Medulla oblongata (tissue), 1 donor: ENCODE results near the gene PCLO.
"Not testable (repeated sequence)": the region's sequence is repeated elsewhere in the genome, so short reads cannot be mapped to it uniquely, and the experiment has no call there.

Source experiments
- DNase-seq: peaks from one replicate; pipeline ENCODE4 v3.0.0-alpha.2; 2015; ENCODE audit errors: extremely low spot score

The PCLO gene

GRCh38 chr7:82964150-82964882, 198.4 kb downstream of the PCLO start:
- DNase-seq, result no peak

DNA sequence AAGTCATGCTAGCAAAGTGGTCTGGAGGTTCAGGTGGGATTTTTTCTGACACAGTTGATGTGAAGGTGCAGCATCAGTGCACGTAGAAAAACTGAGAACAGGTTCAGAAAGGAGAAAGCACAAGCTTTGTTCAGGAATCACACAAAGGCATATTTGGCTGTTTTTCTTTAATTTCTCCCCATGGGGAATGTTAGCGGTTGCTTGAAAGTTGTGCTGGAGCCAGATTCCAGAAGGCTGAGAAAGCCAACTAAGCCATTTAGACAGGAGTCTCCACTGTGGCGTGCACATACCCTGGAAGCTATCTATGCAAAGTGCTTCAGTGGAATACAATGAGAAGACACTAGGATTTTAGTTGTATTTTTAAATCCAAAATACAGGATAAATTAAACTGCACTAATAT, 201.4 kb downstream of the PCLO start:
- DNase-seq, result no peak

GRCh38 chr7:82959528-82959927, 203.2 kb downstream of the PCLO start:
- DNase-seq, result no peak

- no peak for DNase-seq
These were observed 205.2 kb downstream of the PCLO start for GRCh38 chr7:82957521-82957920.

DNA sequence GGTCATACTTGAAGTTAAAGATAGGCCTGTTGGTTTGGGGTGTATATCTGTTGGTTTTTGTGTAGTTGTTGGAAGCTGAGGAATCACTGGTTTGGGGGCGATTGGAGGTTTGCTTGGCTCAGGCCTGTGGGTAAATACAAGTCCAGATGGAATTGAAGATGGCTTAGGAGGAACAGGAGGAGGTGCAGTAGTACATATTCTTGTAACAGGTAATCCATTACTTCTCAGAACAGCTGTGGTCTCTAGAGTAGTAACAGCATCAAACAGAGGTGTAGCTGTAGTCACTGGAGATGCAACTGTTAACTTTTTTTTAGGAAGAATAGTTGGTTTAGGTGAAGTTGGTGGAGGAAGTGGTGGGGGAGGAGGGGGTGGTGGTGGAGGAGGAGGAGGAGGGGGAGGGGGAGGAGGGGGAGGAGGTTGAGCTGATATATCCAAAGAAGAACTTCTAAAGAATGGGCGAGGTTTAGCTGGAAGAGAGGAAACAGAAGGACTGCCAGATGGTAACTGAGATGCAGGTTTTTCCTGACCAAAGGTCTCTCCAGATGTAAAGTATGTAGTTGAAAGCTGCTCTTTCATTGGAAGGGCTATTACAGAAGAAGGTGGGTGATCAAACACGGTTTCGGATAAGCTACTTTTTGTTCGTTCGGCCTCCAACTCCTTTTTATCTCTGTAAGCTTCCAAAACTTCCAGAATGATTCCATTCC, 209.2 kb downstream of the PCLO start:
- DNase-seq, result no peak

DNA sequence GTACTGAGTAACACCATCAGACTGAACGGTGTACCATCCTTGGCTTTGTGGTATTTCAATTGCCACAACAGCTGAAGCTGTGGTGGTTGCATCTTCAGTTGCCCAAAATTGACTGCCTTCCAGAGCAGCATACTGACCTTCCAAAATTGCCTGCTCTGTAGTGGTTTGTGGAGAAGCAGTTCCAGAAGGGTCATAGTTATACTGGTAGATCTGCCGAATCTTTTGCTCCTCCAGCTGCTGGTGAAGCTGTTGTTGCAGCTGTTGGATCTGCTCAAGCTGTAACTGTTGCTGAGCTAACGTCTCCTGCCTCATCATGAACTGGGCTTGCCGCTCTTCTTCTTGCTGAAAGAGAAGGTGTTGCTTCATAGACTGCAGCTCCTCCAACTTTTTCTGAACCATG, 212.2 kb downstream of the PCLO start:
- no peak for DNase-seq

GRCh38 chr7:82945480-82945879, 217.2 kb downstream of the PCLO start:
- DNase-seq, result no peak

- DNase-seq, result no peak
These were observed 217.6 kb downstream of the PCLO start for GRCh38 chr7:82945056-82945455.

- no peak for DNase-seq
These were observed 230.2 kb downstream of the PCLO start for GRCh38 chr7:82932516-82932915.

GRCh38 chr7:82926477-82926876, 236.2 kb downstream of the PCLO start:
- peak; percentile 41 for DNase-seq

- DNase-seq, result no peak
These were observed 237.4 kb downstream of the PCLO start for GRCh38 chr7:82925331-82925730.

- no peak for DNase-seq
These were observed 256.2 kb downstream of the PCLO start for GRCh38 chr7:82906502-82906901.

DNA sequence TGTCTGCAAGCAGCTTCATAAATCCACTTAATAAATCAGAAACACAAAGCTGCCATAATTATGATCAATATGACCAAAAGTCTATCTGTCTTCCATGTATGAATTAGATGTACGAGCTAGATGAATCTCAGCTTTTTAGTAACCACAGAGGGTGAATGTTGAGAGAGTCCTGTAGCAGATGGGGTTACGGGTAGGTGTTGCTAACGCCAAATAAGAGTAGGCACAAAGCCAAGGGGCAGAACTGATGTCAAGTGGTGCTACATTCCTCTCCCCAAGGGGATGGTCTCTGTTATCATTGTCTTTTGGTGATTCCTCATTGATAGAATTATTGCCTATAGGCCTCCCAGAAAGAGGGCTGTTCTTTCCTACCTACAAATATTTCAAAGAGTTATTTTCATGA, 257.8 kb downstream of the PCLO start:
- DNase-seq, result no peak

- not testable (repeated sequence) for DNase-seq
These were observed 261.6 kb downstream of the PCLO start for GRCh38 chr7:82901098-82901497.

- no peak for DNase-seq
These were observed 265.2 kb downstream of the PCLO start for GRCh38 chr7:82897500-82897899.

DNA sequence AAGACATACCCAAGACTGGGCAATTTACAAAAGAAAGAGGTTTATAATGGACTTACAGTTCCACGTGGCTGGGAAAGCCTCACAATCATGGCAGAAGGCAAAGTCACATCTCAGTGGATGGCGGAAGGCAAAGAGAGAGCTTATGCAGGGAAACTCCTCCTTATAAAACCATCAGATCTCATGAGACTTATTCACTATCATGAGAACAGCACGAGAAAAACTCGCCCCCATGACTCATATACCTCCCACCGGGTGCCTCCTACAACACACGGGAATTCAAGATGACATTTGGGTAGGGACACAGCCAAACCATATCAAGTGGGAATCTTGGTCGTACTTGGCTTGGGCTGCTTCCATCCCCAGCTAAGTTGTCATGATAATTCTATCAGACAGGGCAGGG, 268.3 kb downstream of the PCLO start:
- not testable (repeated sequence) for DNase-seq

- DNase-seq, result no peak
These were observed 276.4 kb downstream of the PCLO start for GRCh38 chr7:82886324-82886723.

- DNase-seq, result no peak
These were observed 296.8 kb downstream of the PCLO start for GRCh38 chr7:82865856-82866255.

GRCh38 chr7:82859106-82859850, 303.4 kb downstream of the PCLO start:
- no peak for DNase-seq

DNA sequence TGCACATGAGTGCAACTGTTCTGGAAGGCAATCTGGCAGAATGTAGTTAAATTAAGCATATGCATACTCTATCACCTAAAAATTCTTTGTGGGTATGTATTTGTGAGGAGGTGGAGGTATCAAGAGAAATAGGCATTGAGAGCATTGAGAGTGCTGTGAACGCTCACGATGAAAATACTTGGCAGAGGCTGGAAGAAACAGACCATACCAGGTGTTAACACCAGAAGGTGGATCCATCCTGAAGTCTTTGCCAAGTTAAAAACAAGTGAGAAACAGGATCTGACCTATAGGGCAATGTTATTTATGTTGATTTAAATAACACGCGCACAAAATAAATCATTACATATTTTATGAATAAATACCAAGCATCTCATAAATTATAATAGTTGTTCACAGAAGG, 311.6 kb downstream of the PCLO start:
- DNase-seq, result no peak

DNA sequence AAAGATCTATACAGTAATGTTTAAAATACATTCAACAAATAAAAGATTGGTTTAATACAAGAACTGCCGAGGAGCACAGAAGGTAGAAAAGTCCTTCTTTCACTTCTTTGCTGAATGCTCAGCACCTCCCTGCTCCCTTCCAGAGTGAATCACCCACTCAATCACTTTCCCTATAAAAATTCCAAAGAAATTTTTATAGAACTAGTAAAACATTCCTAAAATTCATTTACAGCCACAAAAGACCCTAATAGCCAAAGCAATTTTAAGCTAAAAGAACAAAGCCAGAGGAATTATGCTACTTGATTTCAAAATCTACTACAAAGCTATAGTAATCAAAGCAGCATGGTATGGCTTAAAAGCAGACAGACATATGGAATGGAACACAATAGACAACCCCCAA, 320.9 kb downstream of the PCLO start:
- DNase-seq, result no peak

DNA sequence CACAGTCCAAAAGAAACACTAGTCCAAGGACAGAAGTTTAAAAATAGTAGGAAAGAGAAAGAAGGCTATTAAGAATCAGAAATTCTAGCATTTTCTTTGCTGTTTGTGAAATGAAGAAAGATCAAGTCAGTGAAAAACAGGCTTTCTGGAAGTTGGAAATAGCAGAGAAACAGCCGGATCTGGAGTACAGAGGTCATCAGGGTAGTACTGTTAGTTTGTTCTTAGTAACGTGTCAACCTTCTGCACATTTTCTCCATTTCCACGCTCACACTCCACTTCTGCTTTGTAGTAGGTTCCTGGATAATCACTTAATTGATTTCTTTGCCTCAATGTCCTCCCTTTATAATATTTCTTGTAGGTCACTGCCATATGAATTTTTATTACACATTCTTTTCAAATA, 322.6 kb downstream of the PCLO start:
- DNase-seq, result no peak

- no peak for DNase-seq
These were observed 323.1 kb downstream of the PCLO start for GRCh38 chr7:82839555-82839954.
